ENCODE measurements around the gene OR4C11.

Gene OR4C11

GRCh38 chr11:55607545-55607944, at the start of gene OR4C11:
Gene OR4C11, minus strand, starts transcription at chr11:55607645. Its CDS starts 3,272 bp downstream, at chr11:55604373.
- no peak for DNase-seq

GRCh38 chr11:55655096-55655495, 47.7 kb upstream of the OR4C11 start:
- DNase-seq = no peak

GRCh38 chr11:55652560-55652959, 45.1 kb upstream of the OR4C11 start:
- no peak for DNase-seq

GRCh38 chr11:55648027-55648426, 40.6 kb upstream of the OR4C11 start, which contains the start of gene OR4S2:
Gene OR4S2, plus strand, starts transcription at chr11:55648327. Its CDS starts 2,577 bp downstream, at chr11:55650904.
- DNase-seq = no peak

GRCh38 chr11:55634813-55635212, 27.4 kb upstream of the OR4C11 start, which contains the start of gene OR4P4:
Gene OR4P4, plus strand, starts transcription at chr11:55635113.
- DNase-seq = no peak

GRCh38 chr11:55624531-55624930, 17.1 kb upstream of the OR4C11 start:
- DNase-seq = no peak

GRCh38 chr11:55572548-55572947, 34.9 kb downstream of the OR4C11 start:
- no peak for DNase-seq

GRCh38 chr11:55571828-55572227, 35.6 kb downstream of the OR4C11 start, which contains the start of gene OR4C16:
Gene OR4C16, plus strand, starts transcription at chr11:55572128. Its CDS starts 0 bp downstream, at chr11:55572128.
- no peak for DNase-seq

- no peak for DNase-seq
Observed at GRCh38 chr11:55554169-55554568, 53.3 kb downstream of the OR4C11 start, which contains the start of gene OR4C15. Gene OR4C15, plus strand, starts transcription at chr11:55554469. Its CDS starts 0 bp downstream, at chr11:55554469.

Measured in activated T-cell treated with anti-CD3 and anti-CD28 coated beads, Interleukin-2, amount 50 U/mL, for 48 hours (primary cell).